HTERT RPE-1 (cell line): ENCODE results near the gene ZFAND4.
"Not testable (repeated sequence)": the region's sequence is repeated elsewhere in the genome, so short reads cannot be mapped to it uniquely, and the experiment has no call there.

Experiments
- in situ Hi-C: fragments of 300-500 bp; cut with MboI; formaldehyde crosslinking; loops from 4 replicates; pipeline ENCODE4 v1.14.3; 2020; ENCODE audit warnings: low sequenced_read_pairs

ZFAND4 gene

DNA sequence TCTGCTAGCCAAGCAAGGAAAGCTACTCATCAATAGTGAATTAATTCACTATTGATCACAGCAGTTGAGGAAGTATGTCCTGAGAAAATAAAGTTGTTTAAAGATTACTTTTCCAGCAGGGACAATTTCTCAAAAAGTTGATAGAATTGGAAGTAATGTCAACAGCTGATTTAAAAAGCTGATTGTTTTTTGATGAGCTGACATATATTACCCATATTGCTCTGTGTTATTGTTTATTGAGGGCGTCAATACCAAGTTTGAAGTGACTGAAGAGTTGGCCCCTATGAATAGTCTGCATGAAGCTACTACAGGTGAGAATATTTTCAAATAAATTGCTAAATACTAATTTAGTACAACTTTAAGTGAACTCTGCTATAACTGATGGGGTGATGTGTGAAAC lies 28.0 kb downstream of the ZFAND4 start:
- in situ Hi-C loops = no loop called here

DNA sequence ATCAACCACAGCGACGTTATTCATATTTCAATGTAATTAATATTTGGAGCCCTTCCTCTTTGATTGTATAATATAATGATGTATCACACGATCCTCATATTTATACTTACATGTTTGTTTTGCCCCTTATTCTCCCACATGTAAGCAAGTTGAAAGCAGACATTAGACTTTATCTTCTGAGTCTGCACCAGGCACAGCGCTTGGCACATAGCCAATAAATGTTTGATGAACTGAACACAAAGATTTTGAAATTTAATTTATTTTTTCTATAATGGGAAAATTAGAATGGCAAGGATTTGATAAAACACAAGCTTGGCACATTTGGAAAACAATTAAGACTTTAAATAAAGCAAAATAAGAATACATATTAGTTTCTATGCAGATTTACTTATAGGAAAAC lies 31.6 kb downstream of the ZFAND4 start:
- in situ Hi-C loops = no loop called here

DNA sequence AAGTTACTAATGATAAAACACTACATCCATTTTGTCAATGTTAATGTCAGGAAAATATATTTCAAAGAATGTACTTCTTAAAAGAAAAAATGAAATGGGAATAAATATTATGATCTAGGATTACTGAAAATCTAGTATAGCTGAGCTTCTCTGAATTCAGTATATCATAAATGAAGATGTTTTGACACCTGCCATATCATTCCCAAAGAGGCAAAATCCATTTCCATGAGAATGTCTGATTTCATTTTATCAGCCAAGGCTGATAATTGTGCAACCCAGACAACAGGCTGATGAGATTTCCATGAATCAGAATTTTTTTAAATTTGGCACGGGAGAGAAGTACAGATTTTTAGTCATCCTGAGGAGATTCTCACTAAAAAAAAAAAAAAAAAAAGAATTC lies 32.5 kb downstream of the ZFAND4 start:
- in situ Hi-C loops = no loop called here

DNA sequence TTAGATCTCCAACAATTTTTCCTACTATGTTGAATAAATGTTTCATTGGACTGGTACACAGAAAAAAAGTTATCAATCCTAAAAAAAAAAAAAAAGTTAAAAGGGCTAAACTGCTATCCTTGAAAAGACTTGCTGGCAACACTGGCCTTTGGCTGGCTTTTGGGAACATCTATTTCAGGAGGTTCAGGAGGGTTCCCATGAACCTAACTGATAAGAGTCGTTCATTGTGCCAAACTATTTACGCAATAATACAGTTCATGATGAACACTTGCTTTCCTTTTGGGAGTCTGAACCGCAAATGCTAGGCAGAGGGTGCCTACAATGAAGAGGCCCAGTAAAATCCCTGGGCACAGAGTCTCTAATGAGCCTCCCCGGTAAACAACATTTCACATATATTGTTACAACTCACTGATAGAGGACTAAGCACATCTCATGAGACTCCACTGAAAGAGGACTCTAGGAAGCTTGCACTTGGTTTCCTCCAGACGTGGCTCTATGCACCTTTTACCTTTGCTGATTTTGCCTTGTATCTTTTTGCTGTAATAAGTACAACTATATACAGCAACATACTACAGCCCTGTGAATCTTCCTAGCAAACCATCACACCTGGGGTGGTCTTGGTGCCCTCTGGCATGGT lies 45.0 kb downstream of the ZFAND4 start:
- in situ Hi-C loops = no loop called here

DNA sequence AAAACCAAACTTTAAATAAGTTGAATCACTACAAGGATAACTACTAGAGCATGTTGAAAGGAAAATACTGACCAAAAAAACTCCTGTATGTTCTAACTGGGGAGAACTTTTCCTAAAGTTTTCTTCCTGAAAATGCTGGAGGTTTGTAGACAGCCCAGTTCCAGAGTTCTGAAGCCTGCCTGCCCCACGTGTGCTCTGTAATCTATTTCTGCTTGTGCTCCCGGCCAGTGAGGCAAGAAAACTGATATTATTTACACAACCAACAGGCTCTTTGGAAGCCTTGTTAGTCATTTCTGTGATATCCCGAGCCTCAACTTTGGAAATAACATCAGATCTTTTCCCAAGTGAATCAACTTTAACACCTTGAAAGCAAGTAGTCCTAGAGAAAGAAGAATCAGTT lies 46.7 kb downstream of the ZFAND4 start:
- in situ Hi-C loops = no loop called here

DNA sequence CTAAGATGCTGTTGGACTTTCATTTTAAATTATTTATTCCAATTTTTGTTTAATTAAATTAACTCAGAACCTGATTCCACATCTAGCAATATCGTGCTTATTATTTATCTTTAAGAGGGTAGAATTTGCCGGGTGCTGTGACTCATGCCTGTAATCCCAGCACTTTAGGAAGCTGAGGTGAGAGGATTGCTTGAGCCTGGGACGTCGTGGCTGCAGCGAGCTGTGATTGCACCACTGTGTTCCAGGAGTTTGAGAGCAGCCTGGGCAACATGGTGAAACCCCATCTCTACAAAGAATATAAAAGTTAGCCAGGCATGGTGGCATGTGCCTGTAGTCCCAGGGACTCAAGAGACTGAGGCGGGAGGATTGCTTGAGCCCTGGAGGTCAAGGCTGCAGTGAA lies 47.8 kb downstream of the ZFAND4 start:
- in situ Hi-C loops = no loop called here

DNA sequence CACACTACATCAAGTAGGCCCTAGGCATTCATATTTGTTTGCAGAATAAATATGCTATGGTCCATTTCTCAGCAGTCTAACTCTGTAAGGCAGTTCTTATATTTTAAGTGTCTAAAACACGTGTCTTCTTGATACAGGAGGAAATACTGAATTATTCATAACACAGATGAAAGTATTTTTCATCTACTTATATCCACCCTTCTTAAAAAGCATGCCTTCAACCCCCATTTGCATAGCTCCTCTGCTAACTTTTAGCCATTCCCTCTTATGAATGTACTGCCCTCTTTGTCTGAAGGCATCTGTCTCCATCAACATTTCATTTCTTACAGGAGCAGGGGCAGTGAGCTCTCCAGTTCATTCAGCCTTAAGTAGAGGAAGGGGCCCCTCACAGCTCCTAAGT lies 57.7 kb downstream of the ZFAND4 start:
- in situ Hi-C loops = no loop called here

DNA sequence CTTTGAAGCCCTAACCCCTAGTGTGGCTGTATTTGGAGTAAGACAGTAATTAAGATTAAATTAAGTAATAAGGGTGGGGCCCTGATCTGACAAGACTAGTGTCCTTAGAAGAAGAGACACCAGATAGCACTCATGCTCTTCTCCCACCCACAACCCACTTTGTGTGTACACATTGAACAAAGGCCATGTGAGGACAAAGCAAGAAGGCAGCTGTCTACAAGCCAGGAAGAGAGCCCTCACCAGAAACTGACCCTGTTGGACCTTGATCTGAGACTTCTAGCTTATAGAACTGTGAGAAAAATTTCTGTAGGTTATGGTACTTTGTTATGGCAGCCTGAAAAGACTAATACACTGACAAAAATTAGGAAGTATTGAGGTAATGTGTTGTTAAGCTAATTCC lies 59.8 kb downstream of the ZFAND4 start:
- in situ Hi-C loops = no loop called here

DNA sequence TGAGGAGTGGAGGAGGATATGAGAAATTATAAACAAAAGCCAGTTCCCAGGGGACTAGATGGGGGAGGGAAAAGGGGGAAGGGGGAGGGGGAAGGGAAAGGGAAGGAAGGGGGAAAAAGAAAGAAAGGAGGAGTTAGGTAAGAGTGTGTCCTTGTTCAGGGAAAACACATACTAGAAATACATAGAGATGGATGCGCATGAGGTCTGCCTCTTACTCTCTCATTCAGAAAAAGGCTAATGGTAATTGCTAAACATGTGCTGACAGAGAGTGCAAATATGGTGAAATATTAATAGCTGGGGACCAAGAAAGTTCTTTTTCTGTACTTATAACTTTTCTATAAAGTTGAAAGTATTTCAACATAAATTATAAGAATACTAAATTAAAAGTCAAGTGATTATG lies 64.5 kb downstream of the ZFAND4 start:
- in situ Hi-C loops = no loop called here

DNA sequence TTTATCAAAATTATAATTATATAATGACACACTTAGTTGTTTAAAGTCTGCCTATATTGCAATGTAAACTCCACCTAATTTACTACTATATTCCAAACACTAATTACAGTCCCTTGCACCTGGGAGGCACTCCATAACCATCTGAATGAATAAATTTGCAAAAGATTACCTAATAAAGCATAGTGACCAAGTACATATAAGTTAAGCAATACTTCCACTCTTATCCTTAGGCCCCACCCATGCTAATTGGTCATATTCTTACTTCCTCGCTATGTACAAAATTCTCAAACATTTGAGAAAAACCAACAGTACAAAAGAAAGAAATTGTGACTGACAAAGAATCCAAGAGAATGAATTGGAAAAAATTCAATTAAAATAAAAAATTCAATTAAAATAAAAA lies 65.3 kb downstream of the ZFAND4 start:
- in situ Hi-C loops = no loop called here

DNA sequence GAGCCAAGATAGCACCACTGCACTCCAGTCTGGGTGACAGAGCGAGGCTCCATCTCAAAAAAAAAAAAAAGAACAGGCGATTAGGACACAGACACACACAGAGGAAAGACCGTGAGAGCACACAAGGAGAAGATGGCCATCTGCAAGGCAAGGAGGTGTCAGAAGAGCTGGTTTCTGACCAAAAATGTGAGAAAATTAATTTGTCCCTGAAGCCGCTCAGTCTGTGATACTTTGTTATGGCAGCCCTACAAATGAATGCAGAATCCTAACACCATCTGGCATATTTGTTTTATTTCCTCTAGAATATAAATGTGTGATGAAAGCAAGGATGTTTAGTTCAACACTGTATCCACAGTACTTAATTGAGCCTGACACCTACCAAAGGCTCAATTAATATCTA lies 69.7 kb downstream of the ZFAND4 start:
- in situ Hi-C loops = no loop called here

DNA sequence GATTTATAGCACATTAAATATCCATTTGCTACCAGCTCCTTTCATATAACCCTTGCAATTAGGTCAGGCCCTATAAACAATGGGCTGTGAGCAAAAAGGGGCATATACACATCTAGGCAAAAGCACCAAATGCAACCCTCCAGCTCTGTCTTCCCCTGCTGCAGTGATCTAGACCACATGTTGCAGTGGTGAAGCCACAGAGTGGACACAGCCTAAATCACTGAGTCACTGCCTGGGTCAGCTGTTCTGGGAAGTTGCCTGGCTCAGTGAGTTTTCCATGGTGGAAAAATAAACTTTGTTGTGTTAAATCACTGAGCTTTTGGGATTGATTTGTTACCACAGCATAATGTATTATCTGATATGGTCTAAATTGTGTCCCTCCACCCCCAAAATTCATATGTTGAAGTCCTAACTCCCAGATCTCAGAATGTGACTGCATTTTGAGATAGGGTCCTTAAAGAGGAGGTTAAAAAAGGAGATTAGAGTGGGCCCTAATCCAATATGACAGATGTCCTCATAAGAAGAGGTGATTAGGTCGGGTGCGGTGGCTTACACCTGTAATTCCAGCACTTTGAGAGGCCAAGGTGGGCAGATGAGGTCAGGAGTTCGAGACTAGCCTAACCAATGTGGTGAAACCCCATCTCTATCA lies 70.4 kb downstream of the ZFAND4 start:
- in situ Hi-C loops = no loop called here

DNA sequence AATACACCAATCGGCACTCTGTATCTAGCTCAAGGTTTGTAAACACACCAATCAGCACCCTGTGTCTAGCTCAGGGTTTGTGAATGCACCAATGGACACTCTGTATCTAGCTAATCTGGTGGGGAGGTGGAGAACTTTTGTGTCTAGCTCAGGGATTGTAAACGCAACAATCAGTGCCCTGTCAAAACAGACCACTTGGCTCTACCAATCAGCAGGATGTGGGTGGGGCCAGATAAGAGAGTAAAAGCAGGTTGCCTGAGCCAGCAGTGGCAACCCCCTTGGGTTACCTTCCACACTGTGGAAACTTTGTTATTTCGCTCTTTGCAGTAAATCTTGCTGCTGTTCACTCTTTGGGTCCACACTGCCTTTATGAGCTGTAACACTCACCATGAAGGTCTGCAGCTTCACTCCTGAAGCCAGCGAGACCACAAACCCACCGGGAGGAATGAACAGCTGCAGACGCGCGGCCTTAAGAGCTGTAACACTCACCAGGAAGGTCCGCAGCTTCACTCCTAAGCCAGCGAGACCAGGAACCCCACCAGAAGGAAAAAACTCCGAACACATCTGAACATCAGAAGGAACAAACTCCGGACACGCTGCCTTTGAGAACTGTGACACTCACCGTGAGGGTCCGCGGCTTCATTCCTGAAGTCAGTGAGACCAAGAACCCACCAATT lies 71.2 kb downstream of the ZFAND4 start:
- in situ Hi-C loops = not testable (repeated sequence)

DNA sequence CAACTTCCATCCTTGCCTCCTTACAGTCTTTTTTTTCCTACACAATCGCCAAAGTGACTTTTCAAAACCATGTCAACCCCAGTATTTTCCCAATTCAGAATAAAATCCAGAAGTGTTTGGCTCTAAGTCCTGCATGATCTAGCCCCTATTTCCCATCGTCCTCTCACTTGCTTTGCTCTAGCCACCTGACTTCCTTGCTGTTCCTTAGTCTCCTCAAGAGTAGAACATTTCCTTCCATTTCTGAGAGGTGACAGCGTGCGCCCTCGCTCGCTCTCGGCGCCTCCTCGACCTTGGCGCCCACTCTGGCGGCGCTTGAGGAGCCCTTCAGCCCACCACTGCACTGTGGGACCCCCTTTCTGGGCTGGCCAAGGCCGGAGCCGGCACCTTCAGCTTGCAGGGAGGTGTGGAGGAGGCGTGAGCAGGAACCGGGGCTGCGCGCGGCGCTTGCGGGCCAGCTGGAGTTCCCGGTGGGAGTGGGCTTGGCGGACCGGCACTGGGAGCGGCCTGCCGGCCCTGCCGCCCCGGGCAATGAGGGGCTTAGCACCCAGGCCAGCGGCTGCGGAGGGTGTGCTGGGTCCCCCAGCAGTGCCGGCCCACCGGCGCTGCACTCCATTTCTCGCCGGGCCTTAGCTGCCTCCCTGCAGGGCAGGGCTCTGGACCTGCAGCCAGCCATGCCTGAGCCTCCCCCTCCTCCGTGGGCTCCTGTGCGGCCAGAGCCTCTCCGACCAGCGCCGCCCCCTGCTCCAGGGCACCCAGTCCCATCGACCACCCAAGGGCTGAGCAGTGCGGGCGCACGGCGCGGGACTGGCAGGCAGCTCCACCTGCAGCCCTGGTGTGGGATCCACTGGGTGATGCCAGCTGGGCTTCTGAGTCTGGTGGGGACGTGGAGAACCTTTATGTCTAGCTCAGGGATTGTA lies 72.0 kb downstream of the ZFAND4 start:
- in situ Hi-C loops = not testable (repeated sequence)

DNA sequence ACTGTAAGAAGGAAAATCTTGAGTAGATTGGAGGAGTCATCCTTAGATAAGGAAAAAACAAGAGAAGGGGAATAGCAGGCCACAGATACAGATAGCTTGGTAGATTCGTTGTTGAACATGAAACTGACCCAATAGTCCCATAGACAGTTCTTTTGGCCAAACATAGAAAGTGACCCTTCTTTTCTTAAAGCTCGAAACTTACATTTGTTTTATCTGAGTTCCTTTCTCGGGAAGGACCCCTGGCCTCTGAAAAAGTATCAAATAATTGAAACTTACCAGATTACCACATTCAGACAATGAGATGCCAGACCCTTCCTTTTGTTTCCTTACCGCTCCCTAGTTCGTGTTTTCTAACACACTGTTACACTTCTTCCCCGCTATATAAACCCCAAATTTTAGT lies 72.9 kb downstream of the ZFAND4 start:
- in situ Hi-C loops = no loop called here

DNA sequence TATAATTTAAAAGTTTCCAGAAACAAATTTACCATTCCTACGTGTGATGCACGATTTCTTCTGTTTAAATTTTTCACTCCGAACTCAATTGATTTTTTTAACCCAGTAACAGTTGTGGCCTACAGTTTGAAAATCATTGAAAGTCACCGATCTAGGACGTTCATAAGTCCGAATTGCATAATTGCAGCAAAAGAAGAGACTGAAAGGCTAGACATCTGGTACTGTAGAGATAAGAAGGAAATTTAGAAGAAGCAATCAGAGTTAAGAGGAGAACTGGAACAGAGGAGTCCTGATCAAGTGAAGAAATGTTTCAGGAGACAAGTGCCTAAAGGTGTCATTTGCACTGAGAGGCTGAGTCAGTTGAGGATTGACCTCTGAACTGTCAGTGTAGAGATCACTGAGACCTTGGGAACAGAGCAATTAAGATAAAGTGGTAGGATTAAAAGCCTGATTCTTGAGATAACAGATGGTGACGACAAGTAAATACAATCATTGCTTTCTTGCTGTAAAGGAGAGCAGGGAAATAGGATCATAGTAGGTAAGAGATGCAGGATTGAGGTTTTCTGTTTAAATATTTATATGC lies 73.5 kb downstream of the ZFAND4 start:
- in situ Hi-C loops = no loop called here

DNA sequence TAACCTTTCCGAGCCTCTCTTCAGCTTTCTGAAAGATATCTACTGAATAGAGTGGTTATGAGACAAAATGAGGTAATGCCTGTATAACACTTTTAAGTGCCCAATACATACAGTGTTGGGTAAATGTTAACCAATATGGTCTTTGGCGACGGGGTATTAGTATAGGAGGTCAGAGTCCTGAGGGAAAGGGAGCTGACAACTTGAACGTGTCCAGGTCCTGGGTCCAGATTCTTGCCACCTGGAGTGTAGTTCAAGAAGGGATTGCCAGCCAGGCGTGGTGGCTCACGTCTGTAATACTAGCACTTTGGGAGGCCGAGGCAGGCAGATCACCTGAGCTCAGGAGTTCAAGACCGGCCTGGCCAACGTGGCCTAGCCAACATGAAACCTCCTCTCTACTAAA lies 76.0 kb downstream of the ZFAND4 start:
- in situ Hi-C loops = no loop called here

DNA sequence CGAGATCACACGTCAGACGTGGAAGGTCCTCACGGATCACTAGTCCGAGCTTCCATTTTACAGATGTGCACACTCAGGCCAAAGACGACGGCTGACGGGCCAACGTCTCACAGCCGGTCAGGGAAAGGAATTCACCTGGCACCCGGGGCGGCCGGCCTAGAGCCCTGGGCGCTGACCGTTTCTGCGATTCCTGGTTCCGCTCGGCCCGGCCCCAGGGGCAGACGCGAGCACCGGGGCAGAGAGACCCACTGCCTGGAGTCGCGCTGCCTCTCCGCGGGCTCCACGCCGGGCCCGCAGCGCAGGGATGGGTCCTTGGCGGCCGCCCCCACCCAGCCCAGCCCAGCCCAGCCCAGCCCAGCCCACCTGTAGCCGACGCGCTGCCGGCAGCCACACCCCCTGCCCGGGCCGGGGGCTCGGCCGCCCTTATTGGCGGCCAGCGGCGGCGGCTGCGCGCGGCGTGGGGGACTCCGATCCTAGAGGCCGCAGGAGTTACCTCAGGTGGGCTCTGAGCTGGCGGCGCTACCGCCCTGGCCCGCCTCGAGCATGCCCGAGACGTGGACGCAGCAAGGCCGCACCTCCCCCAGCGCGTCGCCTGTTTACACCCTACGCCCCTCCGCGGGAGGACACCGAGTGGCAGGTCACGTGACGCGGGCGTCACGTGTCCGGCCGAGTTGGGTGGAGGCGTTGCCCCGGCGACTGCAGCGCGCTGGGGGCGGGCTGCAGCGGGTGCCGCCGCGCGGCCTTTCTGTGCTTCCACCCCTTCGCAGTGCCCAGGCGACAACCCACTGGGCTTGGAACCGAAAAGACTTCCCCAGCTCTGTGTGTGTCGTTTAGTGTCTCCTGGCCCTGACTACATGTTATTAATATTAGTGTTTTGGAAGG lies 78.1 kb downstream of the ZFAND4 start:
- in situ Hi-C loops = no loop called here

DNA sequence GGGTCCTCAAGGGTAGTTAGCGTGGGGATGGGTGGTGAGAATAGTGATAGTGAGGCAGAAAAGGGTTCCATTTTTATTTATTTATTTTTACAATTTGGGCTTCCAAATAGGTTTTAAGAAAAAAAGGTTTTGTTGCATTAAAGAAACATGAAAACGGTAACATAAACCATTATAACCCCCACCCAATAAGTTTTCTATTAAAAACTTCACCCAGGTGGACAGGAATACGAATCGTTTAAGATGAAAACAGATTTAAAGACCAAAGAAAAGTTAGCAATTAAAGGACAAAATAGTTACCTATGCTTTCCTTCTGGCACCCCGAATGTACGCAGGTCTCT lies 78.7 kb downstream of the ZFAND4 start:
- in situ Hi-C loops = no loop called here

DNA sequence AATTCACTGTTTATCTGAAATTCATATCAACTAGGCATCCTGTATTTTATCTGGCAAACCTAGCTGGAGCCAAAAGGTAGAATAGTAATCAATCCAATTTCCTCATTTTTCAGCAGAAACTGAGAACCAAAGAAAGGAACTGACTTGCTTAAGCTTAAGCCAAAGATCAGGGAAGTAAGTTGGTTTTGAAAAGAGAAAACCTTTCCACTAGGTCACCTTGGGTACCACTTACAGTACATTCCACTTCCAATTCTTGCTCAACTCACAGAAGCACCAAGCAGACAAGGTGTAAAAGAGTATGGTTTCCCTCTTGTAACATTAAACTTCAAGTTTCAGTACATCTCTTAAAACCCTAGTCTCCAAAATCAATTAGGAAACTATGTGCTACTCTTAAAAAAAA lies 79.6 kb downstream of the ZFAND4 start:
- in situ Hi-C loops = no loop called here
